ENCODE results near the gene RIN3.

DNA sequence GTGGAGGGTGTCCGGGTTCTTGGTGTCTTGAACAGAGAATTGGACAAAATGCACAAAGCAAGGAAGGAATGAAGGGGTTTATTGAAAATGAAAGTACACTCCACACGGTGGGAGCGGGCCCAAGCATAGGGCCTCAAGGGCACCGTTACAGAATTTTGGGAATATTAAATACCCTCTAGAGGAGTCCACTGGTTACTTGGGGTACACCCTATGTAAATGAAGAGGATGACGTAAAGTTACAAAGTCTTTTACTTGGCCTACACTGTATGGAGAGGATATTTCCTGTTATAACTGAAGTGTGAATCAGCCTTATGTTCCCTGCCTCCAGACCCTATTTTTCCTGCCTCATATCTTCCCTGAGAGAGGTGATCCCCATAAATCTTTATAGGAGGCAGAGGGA, 102.6 kb downstream of the RIN3 start:
- TF ChIP-seq, protein P1, sequence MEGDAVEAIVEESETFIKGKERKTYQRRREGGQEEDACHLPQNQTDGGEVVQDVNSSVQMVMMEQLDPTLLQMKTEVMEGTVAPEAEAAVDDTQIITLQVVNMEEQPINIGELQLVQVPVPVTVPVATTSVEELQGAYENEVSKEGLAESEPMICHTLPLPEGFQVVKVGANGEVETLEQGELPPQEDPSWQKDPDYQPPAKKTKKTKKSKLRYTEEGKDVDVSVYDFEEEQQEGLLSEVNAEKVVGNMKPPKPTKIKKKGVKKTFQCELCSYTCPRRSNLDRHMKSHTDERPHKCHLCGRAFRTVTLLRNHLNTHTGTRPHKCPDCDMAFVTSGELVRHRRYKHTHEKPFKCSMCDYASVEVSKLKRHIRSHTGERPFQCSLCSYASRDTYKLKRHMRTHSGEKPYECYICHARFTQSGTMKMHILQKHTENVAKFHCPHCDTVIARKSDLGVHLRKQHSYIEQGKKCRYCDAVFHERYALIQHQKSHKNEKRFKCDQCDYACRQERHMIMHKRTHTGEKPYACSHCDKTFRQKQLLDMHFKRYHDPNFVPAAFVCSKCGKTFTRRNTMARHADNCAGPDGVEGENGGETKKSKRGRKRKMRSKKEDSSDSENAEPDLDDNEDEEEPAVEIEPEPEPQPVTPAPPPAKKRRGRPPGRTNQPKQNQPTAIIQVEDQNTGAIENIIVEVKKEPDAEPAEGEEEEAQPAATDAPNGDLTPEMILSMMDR (IDR thresholded peaks at IDR 0.05) = no peak
- TF ChIP-seq EZH2phosphoT487 (IDR thresholded peaks at IDR 0.05) (no peak), EZH2 (IDR thresholded peaks at IDR 0.05) (no peak)

Measured in neural progenitor cell (in vitro differentiated cells).